ENCODE measurements around the gene TFB2M.

Gene TFB2M

GRCh38 chr1:246528933-246529731, 36.9 kb downstream of the TFB2M start:
- no peak overlapping the region for H3K4me3 ChIP-seq (ENCODE audit: low read length)
- H3K27ac ChIP-seq (ENCODE audit: low read length), result no peak overlapping the region
- H4K20me1 ChIP-seq (ENCODE audit: insufficient read depth, low read length), result no peaks in the 10 kb centered on the region
- H3K27me3 ChIP-seq (replicated peaks; ENCODE audit: insufficient read depth, low read length), result no peaks in the 10 kb centered on the region
- no peak overlapping the region for H3K4me2 ChIP-seq (ENCODE audit: low read depth, low read length)
- H2AFZ ChIP-seq (ENCODE audit: low read length), result no peak overlapping the region
- TF ChIP-seq EZH2 (optimal IDR thresholded peaks at IDR 0.05; ENCODE audit: low read depth, low read length), result no peak
- no peak for TF ChIP-seq EZH2phosphoT487 (IDR thresholded peaks at IDR 0.05; ENCODE audit: low read length)
- TF ChIP-seq CTCF (IDR thresholded peaks at IDR 0.05; ENCODE audit: low read length), result no peak
- no peak overlapping the region for H3K9ac ChIP-seq (ENCODE audit: low read length)
- no peaks in the 10 kb centered on the region for H3F3A ChIP-seq (ENCODE audit: insufficient read depth, low read length)
- H3K9me2 ChIP-seq (replicated peaks; ENCODE audit: insufficient read depth, low read length), result no peaks in the 10 kb centered on the region
- H3K79me2 ChIP-seq (ENCODE audit: low read length), result no peaks in the 10 kb centered on the region
- DNase-seq, result no peak
- no peaks in the 10 kb centered on the region for H3K9me3 ChIP-seq (replicated peaks; ENCODE audit: insufficient read depth, low read length)
- H3K36me3 ChIP-seq (replicated peaks; ENCODE audit: insufficient read depth, low read length), result no peaks in the 10 kb centered on the region
- no peaks in the 10 kb centered on the region for H3K4me1 ChIP-seq (ENCODE audit: low read length)

GRCh38 chr1:246527402-246528088, 38.5 kb downstream of the TFB2M start:
- TF ChIP-seq CTCF (IDR thresholded peaks at IDR 0.05; ENCODE audit: low read length), result no peak
- TF ChIP-seq EZH2 (optimal IDR thresholded peaks at IDR 0.05; ENCODE audit: low read depth, low read length), result no peak
- no peak for TF ChIP-seq EZH2phosphoT487 (IDR thresholded peaks at IDR 0.05; ENCODE audit: low read length)
- Histone ChIP-seq H3K4me2 (ENCODE audit: low read depth, low read length) (no peak overlapping the region), H3K36me3 (replicated peaks; ENCODE audit: insufficient read depth, low read length) (no peaks in the 10 kb centered on the region), H3K27ac (ENCODE audit: low read length) (no peak overlapping the region), H3F3A (ENCODE audit: insufficient read depth, low read length) (no peaks in the 10 kb centered on the region), H3K9me3 (replicated peaks; ENCODE audit: insufficient read depth, low read length) (no peaks in the 10 kb centered on the region), H4K20me1 (ENCODE audit: insufficient read depth, low read length) (no peaks in the 10 kb centered on the region), H3K9me2 (replicated peaks; ENCODE audit: insufficient read depth, low read length) (no peaks in the 10 kb centered on the region), H2AFZ (ENCODE audit: low read length) (peak overlapping the region; percentile 53), H3K4me3 (ENCODE audit: low read length) (no peak overlapping the region), H3K27me3 (replicated peaks; ENCODE audit: insufficient read depth, low read length) (no peaks in the 10 kb centered on the region), H3K9ac (ENCODE audit: low read length) (no peak overlapping the region), H3K79me2 (ENCODE audit: low read length) (no peaks in the 10 kb centered on the region), H3K4me1 (ENCODE audit: low read length) (no peaks in the 10 kb centered on the region)
- DNase-seq, result no peak

- Histone ChIP-seq H3K4me3 (ENCODE audit: low read length) (no peak overlapping the region), H3K79me2 (ENCODE audit: low read length) (no peaks in the 10 kb centered on the region), H3K9me3 (replicated peaks; ENCODE audit: insufficient read depth, low read length) (no peaks in the 10 kb centered on the region), H3K27me3 (replicated peaks; ENCODE audit: insufficient read depth, low read length) (no peaks in the 10 kb centered on the region), H4K20me1 (ENCODE audit: insufficient read depth, low read length) (no peaks in the 10 kb centered on the region), H3K9me2 (replicated peaks; ENCODE audit: insufficient read depth, low read length) (no peaks in the 10 kb centered on the region), H3K4me2 (ENCODE audit: low read depth, low read length) (no peak overlapping the region), H3K36me3 (replicated peaks; ENCODE audit: insufficient read depth, low read length) (no peaks in the 10 kb centered on the region), H3K4me1 (ENCODE audit: low read length) (no peaks in the 10 kb centered on the region), H2AFZ (ENCODE audit: low read length) (peak overlapping the region; percentile 53), H3F3A (ENCODE audit: insufficient read depth, low read length) (no peaks in the 10 kb centered on the region), H3K9ac (ENCODE audit: low read length) (no peak overlapping the region), H3K27ac (ENCODE audit: low read length) (no peak overlapping the region)
- no peak for TF ChIP-seq CTCF (IDR thresholded peaks at IDR 0.05; ENCODE audit: low read length)
- no peak for TF ChIP-seq EZH2phosphoT487 (IDR thresholded peaks at IDR 0.05; ENCODE audit: low read length)
- DNase-seq, result no peak
Measured at GRCh38 chr1:246526915-246527314, 39.1 kb downstream of the TFB2M start.
